ENCODE data around the gene CCDC87.
"Not testable (repeated sequence)": the region's sequence is repeated elsewhere in the genome, so short reads cannot be mapped to it uniquely, and the experiment has no call there.

Gene CCDC87

DNA sequence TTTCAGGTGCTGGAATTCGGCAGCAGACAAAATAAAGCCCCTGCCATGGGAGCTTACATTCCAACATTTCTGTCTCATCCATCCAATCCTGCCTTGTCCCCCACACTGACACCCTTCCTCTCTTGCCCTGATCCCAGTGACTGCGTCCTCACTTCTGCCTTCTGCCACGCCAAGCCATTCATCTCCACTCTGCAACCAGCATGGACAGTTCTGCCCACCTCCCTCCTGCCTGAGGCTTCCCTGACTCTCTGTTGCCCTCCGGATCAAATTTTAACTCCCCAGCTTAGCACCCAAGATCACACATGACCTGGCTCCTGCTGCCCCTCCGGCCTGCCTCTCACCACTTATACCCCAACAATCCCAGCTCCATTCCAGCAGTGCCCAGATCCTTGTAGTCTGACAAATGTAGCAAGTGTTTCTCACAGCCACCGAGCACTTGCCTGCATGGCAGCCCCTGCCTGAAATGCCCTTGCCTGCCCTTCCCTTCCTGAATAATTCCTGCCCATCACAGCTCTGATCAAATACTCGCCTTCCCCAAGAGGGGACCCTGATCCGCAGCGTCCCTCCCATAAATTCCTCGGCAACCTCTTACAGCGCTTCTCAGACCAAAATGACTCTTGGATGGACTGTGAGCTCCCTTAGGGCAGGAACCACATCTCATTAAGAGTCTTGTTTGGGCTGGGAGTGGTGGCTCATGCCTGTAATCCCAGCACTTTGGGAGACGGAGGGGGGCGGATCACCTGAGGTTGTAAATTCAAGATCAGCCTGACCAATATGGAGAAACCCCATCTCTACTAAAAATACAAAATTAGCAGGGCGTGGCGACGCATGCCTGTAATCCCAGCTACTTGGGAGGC lies 43.9 kb downstream of the CCDC87 start:
- DNase-seq, result no peak

- DNase-seq, result no peak
Measured at GRCh38 chr11:66548041-66548440, 44.8 kb downstream of the CCDC87 start.

- no peak for DNase-seq
Measured at GRCh38 chr11:66547662-66548009, 45.2 kb downstream of the CCDC87 start.

DNA sequence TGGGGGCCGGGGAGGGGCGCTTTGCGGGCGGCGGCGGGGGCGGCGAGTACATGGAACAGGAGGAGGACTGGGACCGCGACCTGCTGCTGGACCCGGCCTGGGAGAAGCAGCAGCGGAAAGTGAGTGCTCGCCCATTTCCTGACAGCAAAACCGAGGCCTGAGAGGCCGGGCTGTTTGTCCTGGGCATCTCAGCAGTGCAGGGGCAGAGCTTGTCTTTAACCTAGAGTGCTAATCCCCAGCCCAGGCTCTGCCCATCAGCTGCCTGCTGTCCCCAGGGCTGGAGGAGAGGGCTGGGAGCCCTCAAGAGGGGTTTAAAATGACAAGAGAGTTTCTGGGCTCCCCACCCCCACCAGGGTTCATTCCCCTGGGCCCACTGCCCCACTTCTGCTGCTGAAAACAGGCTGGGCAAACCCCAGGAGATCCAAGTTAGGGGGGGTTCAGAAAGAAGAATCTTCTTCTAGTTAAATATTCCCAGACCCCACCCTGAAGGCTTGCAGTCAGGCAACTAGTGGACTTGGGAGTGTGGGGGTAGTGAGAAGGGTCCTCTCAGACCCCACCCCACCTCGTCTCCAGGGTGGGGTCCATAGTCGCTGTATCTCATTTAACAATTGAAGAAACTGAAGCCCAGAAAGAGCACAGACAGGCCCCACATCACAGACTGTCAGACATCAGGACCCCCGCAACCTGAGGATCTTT lies 45.7 kb downstream of the CCDC87 start:
- no peak for DNase-seq

GRCh38 chr11:66546368-66546965 lies 46.4 kb downstream of the CCDC87 start, which contains the start of gene ACTN3:
Gene ACTN3 (plus strand): TSS chr11:66546903. CDS start chr11:66546938, 35 bp downstream.
- no peak for DNase-seq

GRCh38 chr11:66545701-66546367 lies 47.0 kb downstream of the CCDC87 start, which contains the start of gene ZDHHC24:
Gene ZDHHC24 (minus strand): TSS chr11:66546048. CDS start chr11:66546003, 45 bp downstream.
- peak; percentile 91 for DNase-seq

GRCh38 chr11:66544952-66545351 lies 47.9 kb downstream of the CCDC87 start:
- DNase-seq, result not testable (repeated sequence)

GRCh38 chr11:66543263-66544107 lies 49.4 kb downstream of the CCDC87 start:
- peak; percentile 40 for DNase-seq

DNA sequence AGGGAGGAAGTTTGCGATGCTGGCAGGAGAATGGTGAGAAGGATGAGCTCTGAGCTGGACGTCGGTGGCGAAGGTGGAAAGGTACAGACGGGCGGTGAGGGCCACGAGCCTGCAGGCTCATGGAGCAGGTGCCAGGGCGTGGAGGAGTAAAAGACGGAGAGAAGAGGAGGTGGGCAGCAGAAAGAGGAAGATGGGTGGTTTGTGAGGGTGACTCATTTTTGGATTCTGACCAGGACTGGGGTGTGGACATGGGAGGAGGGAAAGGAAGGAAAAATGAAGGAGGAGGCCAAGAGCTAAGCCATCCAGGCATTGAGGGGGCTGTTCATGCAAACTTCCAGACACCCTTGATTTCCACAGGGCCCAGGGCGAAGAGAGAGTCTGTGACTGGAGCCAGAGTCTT lies 50.5 kb downstream of the CCDC87 start:
- DNase-seq, result no peak

DNA sequence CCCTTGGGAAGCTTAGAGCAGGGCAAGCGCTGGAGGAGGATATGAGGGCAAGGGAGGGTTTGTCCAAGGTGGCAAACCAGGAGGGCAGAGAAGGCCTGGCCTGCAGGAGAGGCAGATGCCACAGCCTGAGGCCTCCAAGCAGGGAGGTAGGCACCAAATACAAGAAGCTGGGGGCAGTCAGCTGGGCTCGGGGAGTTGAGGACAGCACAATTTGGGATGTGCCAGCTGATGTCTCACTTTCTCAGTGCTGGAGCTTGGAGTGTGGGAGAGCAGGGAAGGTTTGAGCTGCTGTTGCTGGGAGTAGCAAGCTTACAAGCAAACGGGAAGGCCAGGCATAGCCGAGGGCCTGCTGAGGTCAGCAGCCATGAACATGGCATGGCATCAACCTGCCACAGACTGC lies 51.0 kb downstream of the CCDC87 start:
- no peak for DNase-seq

GRCh38 chr11:66540598-66540997 lies 52.3 kb downstream of the CCDC87 start:
- not testable (repeated sequence) for DNase-seq

Data from stimulated activated CD4-positive, alpha-beta T cell treated with anti-CD3 and anti-CD28 coated beads, Interleukin-4, amount 100 ng/mL, for 24 hours (primary cell).